ENCODE results near the gene VEGFB.

The VEGFB gene

DNA sequence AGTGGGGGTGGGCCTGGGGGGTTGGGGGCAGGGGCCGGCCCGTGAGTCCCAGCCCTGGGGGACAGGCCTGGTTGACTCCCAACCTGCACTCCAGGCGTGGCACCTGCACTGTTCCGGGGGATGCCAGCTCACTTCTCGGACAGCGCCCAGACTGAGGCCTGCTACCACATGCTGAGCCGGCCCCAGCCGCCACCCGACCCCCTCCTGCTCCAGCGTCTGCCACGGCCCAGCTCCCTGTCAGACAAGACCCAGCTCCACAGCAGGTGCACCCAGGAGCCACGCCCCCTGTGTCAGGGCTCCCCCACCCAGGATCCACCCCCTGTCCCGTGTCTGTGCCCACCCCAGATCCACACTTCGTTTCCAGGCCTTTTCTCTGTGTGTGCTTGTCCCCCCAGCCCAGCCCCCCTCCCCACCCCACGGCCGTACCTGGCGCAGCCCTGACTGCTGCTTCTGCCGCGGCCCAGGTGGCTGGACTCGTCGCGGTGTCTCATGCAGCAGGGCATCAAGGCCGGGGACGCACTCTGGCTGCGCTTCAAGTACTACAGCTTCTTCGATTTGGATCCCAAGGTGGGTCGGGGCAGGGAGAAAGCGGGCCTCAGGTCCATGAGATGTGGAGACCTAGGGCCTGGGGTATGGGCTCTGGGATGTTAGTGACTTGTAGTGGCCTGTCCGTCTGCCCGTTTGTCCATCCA is 23.1 kb upstream of the VEGFB start:
- DNase-seq: no peak

DNA sequence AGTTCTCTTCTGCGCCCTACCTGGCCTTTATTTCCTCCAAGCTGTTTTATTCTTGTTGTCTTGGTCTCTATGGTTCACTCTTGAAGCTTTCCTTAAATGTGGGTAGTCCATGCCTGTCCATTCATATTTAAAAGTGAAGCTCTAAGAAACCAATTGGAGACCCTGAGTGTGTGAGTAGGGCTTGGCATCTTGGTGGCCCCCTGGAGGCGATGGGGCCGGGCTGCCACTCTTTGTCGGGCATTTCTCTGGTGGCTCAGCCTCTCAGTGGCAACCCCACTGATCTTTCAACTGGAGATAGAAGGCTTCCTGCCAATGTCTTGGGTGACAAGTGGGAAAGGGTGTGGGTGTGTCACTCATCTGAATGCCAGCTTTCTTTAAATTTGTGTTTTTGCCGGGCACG is 17.5 kb upstream of the VEGFB start:
- peak; percentile 61 for DNase-seq

DNA sequence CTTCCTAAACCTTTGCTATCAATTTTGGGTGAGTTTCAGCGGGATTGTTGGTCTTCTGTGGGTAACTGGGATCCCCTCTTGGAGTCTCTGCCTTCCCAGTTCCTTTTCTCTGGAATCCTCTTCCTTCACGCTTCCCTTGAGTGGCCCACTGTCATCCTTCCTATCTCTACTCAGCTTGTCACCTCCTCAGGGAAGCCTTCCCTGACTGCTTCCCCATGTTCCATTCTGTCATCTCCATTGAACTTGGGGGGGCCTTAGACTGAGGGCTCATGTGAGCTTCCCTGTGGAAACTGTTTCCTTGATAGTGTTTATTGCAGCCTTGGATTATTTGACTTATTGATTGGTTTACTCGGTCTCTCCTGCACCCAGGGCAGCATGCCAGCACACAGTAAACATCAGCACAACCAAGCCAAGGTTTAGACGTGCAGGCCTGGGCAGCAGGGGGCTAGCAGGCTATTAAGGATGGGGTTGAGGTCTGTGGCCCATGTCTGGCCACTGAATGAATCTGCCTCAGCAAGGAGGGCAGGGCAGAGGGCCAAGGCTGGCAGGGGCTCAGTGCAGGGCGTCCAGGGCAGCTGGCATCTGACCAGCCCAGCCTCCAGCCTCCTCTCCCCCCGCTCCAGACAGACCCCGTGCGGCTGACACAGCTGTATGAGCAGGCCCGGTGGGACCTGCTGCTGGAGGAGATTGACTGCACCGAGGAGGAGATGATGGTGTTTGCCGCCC is 15.6 kb upstream of the VEGFB start:
- DNase-seq: no peak

DNA sequence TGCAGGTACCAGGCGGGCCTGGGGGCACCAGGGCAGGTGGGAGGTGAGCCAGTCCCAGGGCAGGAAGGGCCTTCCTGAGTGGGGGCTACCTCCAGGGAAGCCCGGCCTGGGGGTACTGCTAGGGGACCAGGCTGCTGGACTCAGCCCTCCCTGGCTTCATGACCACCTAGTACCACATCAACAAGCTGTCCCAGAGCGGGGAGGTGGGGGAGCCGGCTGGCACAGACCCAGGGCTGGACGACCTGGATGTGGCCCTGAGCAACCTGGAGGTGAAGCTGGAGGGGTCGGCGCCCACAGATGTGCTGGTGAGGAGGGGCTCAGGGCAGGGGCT is 15.1 kb upstream of the VEGFB start:
- no peak for DNase-seq

DNA sequence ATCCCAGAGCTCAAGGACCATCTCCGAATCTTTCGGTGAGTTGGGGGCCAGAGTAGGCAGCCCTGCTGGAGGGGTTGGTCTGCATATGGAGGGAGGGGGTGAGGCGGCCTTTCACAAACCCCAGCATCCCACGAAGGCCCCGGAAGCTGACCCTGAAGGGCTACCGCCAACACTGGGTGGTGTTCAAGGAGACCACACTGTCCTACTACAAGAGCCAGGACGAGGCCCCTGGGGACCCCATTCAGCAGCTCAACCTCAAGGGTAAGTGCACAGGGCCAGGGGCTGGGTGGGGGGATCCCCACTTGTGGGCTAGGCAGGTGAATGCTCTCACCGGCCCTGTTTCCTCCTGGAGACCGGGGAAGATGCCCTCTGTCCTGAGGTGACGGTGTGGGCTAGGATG is 14.6 kb upstream of the VEGFB start:
- no peak for DNase-seq

DNA sequence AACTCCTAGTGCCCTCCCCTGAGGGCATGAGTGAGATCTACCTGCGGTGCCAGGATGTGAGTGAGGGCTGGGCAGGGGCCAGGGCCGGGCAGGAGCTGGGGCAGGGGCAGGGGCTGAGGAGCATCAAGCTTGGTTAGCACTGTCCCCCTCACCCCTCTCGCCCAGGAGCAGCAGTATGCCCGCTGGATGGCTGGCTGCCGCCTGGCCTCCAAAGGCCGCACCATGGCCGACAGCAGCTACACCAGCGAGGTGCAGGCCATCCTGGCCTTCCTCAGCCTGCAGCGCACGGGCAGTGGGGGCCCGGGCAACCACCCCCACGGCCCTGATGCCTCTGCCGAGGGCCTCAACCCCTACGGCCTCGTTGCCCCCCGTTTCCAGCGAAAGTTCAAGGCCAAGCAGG is 14.1 kb upstream of the VEGFB start:
- DNase-seq: no peak

DNA sequence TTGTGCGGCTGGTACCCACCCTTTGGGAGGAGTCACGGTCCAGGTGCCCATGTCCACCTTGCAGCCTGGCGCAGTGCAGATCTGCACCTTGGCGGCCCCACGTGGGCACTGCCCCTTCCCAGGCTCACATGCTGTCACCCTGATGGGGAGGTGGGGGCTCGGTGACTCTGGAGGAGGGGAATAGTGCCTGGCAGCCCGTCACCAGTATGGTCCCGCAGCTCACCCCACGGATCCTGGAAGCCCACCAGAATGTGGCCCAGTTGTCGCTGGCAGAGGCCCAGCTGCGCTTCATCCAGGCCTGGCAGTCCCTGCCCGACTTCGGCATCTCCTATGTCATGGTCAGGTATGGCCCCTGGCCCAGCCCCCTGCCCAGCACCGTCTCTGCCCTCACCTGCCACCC is 13.6 kb upstream of the VEGFB start:
- DNase-seq: no peak

DNA sequence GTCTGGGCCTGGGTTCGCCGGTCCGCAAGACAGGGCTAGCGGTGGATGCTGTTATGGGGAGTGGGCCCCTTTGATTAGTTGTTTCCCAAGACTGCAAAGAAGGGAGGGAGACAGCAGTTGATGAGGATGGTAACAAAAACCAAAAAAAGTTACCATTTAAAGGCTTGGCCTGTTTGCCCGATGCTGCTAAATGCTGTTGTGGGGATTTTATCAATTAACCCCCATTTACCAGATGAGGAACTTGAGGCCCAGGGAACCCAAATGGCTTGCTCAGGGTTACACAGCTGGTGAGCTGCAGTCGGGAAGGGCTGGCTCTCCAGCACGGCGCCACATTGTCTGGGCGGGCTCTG is 11.8 kb upstream of the VEGFB start:
- no peak for DNase-seq

DNA sequence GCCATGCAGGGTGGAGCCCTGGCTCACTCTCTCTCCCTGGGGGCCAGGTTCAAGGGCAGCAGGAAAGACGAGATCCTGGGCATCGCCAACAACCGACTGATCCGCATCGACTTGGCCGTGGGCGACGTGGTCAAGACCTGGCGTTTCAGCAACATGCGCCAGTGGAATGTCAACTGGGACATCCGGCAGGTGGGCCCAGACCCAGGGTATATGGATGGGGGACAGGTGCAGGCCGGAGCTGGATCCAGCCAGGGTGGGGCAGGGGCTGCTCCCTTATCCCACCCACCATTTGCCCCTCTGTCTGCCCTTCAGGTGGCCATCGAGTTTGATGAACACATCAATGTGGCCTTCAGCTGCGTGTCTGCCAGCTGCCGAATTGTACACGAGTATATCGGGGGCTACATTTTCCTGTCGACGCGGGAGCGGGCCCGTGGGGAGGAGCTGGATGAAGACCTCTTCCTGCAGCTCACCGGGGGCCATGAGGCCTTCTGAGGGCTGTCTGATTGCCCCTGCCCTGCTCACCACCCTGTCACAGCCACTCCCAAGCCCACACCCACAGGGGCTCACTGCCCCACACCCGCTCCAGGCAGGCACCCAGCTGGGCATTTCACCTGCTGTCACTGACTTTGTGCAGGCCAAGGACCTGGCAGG is 11.3 kb upstream of the VEGFB start:
- DNase-seq: no peak

DNA sequence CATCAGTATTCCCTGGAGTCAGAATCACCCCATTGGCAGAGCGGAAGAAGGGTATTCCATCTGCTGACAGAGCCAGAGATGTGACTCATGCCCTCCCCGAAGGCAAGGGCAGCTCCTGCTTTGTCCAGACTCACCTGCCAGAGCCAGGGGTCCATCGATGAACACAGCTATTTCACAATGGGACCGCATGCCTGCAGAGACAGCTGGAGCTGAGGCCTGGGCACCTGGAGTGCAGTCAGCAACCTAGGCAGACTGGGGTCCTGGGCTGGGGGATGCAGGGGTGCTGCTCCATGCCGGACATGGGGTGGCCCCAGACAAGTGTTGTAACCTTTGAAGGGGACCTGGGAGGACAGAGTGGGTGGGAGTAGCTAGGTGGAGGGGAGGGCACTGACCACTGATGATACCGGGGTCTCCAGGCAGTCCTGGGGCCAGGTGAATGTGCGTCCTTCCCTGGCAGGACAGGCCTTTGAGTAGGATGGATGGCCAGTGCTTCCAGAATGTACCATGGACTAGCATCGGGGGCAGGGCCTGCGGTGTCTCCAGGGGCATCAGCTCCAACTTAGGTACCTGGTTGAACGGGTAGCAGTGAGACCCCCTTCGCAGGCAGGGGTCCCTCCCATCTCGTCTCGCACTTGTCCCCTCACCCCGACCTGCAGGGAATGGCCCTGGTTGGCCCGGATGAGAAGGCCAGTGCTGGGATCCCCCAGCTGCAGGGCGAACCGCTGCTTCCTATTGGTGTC is 10.1 kb upstream of the VEGFB start:
- no peak for DNase-seq

DNA sequence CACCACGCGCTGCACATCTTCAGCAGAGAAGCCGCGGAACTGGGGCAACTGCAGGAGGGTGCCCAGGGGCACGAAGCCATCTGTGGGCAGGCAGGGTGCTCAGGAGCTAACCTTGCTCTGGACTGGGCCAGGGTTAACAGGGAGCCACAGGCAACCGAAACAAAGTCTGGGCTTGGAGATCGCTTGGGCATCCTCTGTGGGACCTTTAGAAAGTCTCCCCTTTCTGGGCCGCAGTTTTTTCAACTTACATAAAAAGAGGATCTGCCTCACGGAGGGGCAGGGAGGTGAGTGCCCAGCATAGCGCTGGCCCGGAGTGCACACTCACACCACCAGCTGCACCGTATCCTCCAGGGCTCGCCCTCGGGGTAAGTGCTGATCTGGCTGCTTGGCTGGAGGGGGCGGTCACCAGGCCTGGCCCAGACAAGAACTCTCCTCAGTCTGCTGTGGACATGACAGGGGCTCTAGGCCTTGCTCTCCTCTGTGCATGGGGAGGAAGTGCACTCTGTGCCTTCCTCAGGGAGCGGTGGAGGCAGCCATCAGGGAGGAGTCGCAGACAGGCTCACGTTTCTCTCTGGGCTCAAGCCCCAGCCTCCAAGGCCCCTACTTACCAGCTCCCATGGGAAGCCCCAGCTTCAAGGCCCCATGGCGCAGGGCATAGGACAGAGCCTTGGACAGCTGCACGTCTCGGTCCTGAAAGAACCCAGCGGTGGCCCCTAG is 9.3 kb upstream of the VEGFB start:
- DNase-seq: peak; percentile 33

DNA sequence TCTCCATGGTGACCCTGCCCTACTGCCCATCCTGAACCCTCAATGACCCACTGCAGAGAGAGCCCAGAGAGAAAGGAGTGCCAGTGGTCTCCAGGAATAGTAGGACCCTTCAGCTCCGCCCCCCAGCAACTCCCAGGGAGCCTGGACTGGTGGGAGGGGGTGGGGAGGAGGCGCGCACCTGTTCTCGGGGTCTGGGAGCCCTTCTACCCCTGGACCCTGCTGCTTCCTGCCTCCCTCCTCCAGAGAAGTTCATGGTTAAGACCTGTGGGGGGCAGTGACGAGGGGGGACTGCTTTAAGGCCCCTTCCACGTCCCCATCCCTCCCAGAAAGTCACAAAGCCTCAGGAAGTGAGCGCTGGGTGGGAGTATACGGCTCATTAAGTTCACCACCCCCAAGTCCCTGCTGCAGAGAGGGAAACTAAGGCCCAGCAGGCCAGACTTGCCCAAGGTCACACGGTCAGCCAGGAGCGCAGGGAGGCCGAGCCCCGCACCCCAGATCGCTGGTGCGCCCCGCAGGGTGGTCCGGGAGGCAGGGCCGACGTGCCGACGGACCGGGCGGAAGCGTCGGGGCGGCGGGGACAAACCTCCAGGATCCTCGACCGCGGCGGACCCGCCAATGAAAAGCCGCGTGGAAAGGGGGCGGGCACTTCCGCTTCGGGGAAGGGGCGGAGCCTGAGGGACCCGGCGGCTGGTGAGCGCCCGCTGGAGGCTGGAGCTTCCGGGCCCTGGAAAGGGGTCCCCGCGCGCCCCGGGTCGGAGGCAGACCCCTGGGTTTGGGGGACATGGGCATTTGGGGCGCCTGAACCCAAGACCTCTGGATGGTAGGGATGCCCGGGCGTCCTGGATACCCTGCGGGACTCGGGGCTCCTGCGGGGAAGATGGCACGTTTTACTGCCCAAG is 8.5 kb upstream of the VEGFB start, which contains the start of the genes NUDT22 and TRPT1:
NUDT22 (plus strand) TSS at position 667 of the 899 bp plus-strand sequence. CDS start 379 bp downstream, outside the sequence.
TRPT1 (minus strand) TSS at position 579 of the 899 bp plus-strand sequence; CDS start at position 253, 326 bp downstream.
- DNase-seq: peak; percentile 96

DNA sequence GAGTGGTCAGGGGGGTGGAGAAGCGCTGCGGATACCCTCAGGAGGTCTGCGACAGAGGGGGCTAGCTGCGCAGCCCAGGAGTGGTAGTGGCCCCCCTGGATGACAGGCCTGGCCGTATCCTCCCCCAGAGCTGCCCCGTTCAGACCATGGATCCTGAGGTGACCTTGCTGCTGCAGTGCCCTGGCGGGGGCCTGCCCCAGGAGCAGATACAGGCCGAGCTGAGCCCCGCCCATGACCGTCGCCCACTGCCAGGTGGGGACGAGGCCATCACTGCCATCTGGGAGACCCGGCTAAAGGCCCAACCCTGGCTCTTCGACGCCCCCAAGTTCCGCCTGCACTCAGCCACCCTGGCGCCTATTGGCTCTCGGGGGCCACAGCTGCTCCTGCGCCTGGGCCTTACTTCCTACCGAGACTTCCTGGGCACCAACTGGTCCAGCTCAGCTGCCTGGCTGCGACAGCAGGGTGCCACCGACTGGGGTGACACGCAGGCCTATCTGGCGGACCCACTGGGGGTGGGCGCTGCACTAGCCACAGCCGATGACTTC is 7.8 kb upstream of the VEGFB start:
- peak; percentile 88 for DNase-seq

DNA sequence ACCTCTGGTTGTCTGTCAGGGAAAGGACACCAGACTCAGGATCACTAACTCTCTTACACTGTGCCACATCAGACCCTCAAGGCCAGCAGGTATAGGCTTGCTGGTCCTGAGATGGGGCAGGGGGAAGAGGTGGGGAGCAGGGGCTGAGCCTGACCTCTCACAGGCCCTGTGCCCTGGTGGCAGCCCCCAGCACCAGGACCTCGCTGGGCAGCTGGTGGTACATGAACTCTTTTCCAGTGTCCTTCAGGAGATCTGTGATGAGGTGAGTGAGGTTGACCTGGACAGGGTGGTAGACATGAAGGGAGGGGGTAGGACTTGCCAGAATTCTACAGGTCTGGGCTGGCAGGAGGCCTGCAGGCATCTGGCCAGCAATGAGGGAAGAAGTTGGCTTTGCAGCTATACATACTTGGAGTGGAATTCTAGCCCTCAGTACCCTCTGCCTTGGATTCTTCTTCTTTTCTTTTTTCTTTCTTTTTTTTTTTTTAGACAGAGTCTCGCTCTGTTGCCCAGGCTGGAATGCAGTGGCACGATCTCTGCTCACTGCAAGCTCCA is 6.9 kb upstream of the VEGFB start:
- no peak for DNase-seq

DNA sequence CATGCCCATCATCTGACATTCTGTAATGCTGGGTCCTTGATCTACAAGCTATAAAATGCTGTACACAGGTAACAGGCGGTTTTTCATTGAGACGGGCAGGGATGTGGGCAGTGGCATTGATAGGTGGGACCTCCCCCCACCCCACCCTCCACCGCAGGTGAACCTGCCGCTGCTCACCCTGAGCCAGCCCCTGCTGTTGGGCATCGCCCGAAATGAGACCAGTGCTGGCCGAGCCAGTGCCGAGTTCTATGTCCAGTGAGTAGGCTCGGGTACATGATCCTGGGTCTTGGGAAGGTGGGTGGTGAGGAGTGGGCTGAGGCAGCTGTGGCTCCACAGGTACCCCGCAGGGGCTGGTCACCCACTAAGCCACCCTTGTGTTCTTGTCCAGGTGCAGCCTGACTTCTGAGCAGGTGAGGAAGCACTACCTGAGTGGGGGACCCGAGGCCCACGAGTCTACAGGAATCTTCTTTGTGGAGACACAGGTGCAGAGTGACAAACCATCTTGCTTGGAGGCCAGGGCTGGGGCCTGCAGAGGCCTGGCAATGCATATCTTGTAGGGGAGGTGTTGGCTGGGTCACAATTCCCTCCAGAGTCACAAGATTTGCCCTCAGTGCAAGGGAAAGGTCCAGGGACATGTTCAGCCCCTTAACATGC is 5.2 kb upstream of the VEGFB start:
- no peak for DNase-seq

DNA sequence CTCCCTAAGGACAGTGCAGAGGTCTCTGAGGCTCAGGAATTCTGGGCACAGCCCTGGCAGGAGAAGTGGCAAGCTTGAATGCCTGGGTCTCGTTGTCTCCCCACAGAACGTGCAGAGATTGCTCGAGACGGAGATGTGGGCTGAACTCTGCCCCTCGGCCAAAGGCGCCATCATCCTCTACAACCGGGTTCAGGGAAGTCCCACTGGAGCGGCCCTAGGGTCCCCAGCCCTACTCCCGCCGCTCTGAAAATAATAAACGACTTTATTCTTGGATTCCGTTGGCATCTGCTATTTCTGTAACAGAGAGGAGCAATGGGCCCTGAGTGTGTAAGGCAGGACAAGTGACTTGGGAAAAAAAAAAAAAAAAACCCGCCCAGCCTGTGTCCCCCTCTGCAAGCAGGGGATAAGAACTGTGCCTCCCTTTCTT is 4.6 kb upstream of the VEGFB start:
- DNase-seq: no peak

DNA sequence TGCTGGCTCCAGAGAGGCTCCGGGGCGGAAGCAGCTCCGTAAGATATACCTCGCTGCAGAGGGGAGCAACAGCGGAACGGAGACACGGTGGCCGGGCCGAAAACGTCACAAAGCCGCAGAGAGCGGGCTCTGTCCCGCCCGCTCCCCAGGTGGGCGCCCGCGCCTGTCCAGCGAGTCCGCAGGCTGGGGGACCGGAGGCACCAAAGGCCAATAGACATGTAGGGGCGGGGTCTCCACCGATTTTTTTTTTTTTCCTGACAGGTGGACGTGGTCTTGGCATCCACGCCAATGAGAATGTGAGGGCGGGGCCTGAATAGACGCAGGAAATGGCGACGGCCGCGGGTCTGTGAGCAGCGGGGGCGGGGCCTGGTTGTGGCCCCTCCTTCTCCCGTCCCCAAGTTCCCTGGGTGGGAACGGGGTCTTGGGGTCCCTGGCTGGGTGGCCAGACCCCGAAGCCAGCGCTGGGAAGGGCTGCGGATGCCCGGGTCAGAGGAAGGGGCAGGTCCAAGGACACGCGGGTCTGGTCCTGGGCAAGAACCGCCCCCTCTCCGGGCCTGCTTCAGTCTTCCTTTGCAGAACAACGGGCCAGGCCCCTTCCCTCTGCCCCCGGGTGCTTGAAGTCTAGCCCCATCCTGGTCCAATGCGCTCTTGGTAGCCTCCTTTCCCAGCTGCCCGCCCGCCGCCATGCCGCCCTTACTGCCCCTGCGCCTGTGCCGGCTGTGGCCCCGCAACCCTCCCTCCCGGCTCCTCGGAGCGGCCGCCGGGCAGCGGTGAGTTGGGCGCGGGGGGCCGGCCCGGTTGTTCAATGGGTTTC is 4.0 kb upstream of the VEGFB start, which contains the start of gene DNAJC4:
DNAJC4 (plus strand) TSS at position 378 of the 814 bp plus-strand sequence; CDS start at position 685, 307 bp downstream.
- DNase-seq: peak; percentile 98

DNA sequence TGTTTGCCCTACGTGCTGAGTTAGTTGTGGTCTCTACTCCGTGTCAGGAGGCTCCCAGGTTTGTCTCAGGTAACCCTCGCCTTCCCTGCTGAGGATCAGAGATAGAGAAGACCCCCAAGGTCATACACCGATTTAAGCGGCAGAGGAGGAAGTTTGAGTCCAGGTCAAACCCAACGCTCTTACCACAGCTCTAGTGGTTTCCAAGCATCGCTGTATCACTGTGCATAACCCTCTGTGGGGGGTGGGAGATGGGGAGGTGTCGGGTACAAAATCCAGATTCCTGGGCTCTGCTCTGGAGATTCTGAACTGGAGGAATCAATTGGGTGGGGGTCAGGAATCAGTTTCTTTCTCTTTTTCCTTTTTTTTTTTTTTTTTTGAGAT is 3.4 kb upstream of the VEGFB start:
- peak; percentile 72 for DNase-seq

DNA sequence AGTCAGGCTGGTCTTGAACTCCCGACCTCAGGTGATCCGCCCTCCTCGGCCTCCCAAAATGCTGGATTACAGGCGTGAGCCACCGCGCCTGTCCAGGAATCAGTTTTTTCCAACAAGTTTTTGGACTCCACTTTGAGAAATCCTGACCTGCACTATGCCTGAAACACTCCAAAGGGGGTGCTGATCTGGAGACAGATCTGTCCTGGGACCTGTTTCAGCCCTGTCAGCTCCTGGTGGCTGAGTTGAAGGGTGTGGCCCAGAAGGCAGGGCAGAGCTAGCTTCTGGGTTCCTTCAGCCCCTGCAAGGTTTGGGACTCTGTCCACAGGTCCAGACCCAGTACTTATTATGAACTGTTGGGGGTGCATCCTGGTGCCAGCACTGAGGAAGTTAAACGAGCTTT is 2.8 kb upstream of the VEGFB start:
- DNase-seq: peak; percentile 44
